ENCODE results near the gene CHMP3.

The CHMP3 gene

GRCh38 chr2:86453836-86454235 is 109.4 kb downstream of the CHMP3 start:
- peaks cover 3% of the 10 kb centered on the region; the same call in 1 of the 2 replicates for H3K79me2 ChIP-seq (ENCODE audit: insufficient read depth, low read length)
- H3K36me3 ChIP-seq (ENCODE audit: low read length) = peaks cover 68% of the 10 kb centered on the region
- no peak for TF ChIP-seq CTCF (IDR thresholded peaks at IDR 0.05; ENCODE audit: insufficient read depth, low read length, poor library complexity, severe bottlenecking)
- no peak for TF ChIP-seq EZH2phosphoT487 (conservative IDR thresholded peaks at IDR 0.05; ENCODE audit: low read length)
- no peak overlapping the region for H3K27ac ChIP-seq (ENCODE audit: low read depth, low read length)
- H3K9me3 ChIP-seq (ENCODE audit: insufficient read depth, low read length) = no peaks in the 10 kb centered on the region
- H3K4me3 ChIP-seq (ENCODE audit: insufficient read depth, low read length, poor library complexity, severe bottlenecking) = no peak overlapping the region
- no peaks in the 10 kb centered on the region for H3K9me2 ChIP-seq (replicated peaks; ENCODE audit: insufficient read depth, low read length)
- H3K9ac ChIP-seq (ENCODE audit: low read length) = no peak overlapping the region
- no peaks in the 10 kb centered on the region for H3K27me3 ChIP-seq (ENCODE audit: low read length)
- no peaks in the 10 kb centered on the region for H3F3A ChIP-seq (ENCODE audit: insufficient read depth)
- no peaks in the 10 kb centered on the region for H4K20me1 ChIP-seq (ENCODE audit: low read depth, low read length)
- no peak overlapping the region for H3K4me2 ChIP-seq (ENCODE audit: low read depth, low read length, poor library complexity, severe bottlenecking)
- H2AFZ ChIP-seq (ENCODE audit: low read depth, low read length, severe bottlenecking) = no peak overlapping the region

Measured in SU-DHL-6 (cell line).